IPS-18c (cell line): Measurements from ENCODE around the gene DISC1.
"Not testable (repeated sequence)": the region's sequence is repeated elsewhere in the genome, so short reads cannot be mapped to it uniquely, and the experiment has no call there.

ENCODE experiments used
- H3K4me3 ChIP-seq: 2 replicates; pipeline ENCODE4 v1.7.0; 2013; ENCODE audit warnings: low read depth, mild to moderate bottlenecking, low read length, moderate library complexity; ENCODE audit not compliant: insufficient read depth
- H3K9me3 ChIP-seq: one replicate; pipeline ENCODE4 v1.6.1; 2013; ENCODE audit warnings: mild to moderate bottlenecking, low read length, moderate library complexity; ENCODE audit not compliant: control insufficient read depth, insufficient read depth

The DISC1 gene

DNA sequence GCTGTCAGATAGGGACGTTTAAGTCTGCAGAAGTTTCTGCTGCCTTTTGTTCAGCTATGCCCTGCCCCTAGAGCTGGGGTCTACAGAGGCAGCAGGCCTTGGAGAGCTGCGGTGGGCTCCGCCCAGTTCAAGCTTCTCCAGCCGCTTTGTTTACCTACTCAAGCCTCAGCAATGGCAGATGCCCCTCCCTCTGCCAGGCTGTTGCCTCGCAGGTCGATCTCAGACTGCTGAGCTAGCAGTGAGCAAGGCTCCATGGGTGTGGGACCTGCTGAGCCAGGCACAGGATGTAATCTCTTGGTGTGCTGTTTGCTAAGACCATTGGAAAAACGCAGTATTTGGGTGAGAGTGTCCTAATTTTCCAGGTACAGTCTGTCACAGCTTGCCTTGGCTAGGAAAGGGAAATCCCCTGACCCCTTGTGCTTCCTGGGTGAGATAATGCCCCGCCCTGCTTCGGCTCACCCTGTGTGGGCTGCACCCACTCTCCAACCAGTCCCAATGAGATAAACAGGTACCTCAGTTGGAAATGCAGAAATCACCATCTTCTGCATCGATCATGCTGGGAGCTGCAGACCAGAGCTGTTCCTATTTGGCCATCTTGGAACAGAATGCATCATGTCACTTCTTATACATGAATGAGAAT, 25.2 kb downstream of the DISC1 start:
- H3K9me3 ChIP-seq, H3K4me3 ChIP-seq: not testable (repeated sequence)

DNA sequence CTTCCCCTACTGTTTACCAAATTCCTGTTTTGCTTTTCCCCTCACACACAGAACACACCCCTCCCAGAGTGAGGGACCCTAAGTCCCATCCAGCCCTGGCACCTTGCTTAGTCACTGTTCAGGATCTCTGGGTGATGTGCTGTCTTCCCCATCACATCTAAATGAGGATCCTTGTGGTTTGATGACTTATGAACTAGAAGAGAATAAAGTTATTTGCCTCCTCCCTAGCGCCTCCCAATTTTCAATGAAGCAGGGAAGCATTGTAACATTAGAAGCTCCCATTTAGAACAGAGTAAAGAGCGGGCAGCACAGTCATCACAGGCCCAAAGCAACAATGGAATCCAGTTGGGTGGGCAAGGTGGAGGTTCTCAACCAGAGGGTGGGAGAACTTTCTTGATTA, 27.0 kb downstream of the DISC1 start:
- H3K4me3 ChIP-seq: no peak overlapping the region
- no peaks in the 10 kb centered on the region for H3K9me3 ChIP-seq

DNA sequence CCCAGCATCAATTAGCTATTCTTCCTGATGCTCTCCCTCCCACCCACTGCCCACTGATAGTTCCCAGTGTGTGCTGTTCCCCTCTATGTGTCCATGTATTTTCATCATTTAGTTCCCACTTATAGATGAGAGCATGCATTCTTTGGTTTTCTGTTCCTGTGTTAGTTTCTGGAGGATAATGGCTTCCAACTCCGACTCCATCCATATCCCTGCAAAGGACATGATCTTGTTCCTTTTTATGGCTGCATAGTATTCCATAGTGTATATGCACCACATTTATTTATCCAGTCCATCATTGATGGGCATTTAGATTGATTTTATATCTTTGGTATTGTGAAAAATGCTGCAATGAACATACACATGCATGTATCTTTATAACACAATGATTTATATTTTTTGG, 30.2 kb downstream of the DISC1 start:
- Histone ChIP-seq H3K9me3 (no peaks in the 10 kb centered on the region), H3K4me3 (no peak overlapping the region)

DNA sequence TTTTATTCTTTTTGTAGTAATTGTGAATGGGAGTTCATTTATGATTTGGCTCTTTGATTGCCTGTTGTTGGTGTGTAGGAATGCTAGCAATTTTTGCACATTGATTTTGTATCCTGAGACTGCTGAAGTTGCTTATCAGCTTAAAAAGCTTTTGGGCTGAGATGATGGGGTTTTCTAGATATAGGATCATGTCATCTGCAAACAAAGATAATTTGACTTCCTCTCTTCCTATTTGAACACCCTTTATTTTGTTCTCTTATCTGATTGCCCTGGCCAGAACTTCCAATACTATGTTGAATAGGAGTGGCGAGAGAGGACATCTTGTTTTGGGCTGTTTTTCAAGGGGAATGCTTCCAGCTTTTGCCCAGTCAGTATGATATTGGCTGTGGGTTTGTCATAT, 31.6 kb downstream of the DISC1 start:
- H3K9me3 ChIP-seq, H3K4me3 ChIP-seq: not testable (repeated sequence)

DNA sequence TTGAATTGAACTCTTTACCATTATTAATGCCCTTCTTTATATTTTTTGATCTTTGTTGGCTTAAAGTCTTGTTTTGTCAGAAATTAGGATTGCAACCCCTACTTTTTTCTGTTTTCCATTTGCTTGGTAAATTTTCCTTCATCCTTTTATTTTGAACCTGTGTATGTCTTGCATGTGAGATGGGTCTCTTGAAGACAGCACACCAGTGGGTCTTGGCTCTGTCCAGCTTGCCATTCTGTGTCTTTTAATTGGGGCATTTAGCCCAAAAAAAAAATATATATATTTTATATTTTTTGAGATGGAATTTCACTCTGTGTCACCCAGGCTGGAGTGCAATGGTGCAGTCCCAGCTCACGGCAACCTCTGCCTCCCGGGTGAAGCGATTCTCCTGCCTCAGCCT, 33.6 kb downstream of the DISC1 start:
- Histone ChIP-seq H3K9me3 (peaks cover 3% of the 10 kb centered on the region), H3K4me3 (no peak overlapping the region)

DNA sequence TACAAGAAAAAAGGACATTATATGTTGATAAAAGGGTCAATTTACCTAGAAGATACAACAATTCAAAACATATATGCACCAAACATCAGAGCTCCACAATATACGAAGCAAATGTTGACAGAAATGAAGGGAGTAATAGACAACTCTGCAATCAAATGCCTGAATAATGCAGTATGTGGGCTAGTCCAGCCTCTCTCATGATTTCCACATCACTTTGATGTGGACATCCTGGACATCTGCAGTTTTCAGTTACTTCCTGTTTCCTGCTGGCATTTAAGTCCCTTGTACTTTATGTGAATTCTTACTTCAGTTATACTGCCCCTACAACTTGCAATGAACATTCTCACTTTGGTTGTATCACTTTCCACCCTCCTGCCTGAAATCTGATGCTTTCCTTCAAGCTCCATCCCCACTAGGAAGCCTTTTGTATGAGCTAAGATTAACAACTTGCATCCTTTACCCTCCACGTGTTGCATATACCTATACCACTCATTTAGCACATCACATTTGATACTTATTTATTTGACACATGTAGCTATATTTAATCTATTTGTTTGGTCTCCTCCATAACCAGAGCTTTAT, 36.7 kb downstream of the DISC1 start:
- no peak overlapping the region for H3K4me3 ChIP-seq

DNA sequence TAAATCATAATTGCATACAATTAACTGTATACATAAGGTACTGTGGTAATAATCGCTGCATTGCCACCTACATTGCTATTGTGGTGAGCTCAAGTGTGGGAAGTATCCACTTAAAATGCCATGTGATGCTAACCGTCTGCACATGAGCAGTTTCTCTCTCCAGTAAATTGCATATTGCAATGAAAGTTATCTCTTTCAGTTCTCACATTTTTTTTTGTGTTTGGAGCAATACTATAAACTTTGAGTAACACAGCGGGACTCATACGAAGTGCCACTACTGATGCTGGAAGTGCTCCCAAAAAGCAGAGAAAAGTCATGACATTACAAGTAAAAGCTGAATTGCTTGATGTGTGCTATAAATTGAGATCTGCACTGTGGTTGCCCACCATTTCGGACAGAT, 38.5 kb downstream of the DISC1 start:
- peaks cover 3% of the 10 kb centered on the region for H3K9me3 ChIP-seq
- H3K4me3 ChIP-seq: no peak overlapping the region

More for the DNA sequence above, 36.7 kb downstream of the DISC1 start:
- H3K9me3 ChIP-seq: peaks cover 3% of the 10 kb centered on the region

DNA sequence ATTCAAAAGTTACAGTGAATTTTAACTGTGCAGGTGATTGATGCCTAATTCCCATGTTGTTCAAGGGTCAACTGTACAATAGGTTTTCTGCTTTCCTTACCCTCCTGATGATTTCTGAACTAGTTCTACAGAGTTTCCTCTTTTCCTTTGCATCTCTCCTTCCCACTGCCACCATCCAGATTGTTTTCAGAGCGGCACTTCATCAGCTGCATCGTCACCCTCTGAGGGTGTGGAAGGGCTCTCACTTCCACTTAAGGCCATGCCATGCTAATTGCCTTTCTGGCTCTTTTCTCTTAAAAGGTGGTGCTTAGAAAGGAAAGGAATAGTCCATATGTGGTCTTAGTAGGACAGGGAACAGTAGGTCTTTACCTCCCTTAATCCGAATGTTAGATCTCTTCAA, 39.1 kb downstream of the DISC1 start:
- H3K9me3 ChIP-seq: peaks cover 3% of the 10 kb centered on the region
- H3K4me3 ChIP-seq: no peak overlapping the region

DNA sequence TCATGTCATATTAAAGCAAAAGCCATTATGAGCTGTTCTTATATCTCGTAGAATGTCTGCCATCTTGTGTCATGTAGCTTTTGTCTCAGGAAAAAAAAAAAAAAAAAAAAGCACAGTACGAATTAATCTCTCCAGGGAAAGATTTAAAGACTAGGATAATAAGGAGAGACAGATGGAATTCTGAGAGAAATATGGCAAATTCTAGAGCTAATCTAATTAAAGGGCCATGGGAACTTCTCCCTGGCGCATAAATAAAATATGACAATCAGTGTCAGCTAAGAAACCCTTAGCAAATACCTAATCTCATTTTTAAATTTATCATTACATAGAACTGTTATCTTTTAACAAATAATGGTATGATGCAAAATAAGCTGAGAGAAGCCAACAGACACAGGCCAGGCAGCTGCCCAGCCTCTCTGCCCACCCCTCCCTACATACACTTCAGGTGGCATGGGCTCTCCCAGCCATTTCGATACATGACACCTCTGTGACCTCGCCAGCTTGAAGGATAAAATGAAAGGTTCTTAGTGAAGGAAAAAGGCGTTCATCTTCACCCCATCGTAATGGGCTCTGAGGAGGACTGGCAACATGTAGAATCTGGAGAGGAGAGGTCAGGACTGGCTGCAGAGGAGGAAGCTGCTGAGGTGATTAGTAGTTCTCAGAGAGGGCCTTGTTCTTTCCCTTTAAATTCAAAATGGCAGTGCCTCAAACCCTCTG, 39.8 kb downstream of the DISC1 start:
- no peak overlapping the region for H3K4me3 ChIP-seq

DNA sequence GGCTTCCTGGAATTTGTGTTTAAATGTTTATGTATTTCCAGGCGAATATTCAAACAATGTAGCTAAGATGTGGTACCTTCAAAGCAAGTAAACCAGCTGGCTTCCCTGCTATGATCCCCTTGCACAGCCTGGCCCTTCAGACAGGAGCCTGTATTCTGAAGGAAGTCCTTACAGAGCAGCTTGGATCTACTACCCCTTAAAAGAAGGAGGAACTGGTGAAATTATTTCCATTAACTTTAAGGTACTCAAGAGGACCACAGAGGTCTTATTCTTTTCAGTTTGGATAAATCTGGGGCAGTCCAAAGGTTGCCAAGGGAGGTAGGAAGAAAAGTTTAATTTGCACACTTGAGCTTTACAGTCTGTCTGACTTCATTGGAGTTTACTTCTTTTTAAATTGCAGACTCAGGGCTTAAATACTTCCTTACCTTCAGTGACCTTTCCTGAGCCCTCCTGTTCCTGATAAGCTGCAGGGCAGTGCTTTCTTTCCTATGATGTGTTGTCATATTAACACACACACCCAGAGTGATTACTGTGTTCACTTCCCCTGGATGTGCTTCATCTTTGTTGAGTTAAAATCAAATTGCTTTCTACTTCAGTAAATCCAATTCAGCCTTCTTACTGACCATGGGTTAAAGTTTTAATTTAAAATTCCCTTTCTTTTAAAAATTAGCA, 40.5 kb downstream of the DISC1 start:
- Histone ChIP-seq H3K9me3 (peaks cover 3% of the 10 kb centered on the region), H3K4me3 (no peak overlapping the region)

More for the DNA sequence above, 39.8 kb downstream of the DISC1 start:
- H3K9me3 ChIP-seq: peaks cover 3% of the 10 kb centered on the region

DNA sequence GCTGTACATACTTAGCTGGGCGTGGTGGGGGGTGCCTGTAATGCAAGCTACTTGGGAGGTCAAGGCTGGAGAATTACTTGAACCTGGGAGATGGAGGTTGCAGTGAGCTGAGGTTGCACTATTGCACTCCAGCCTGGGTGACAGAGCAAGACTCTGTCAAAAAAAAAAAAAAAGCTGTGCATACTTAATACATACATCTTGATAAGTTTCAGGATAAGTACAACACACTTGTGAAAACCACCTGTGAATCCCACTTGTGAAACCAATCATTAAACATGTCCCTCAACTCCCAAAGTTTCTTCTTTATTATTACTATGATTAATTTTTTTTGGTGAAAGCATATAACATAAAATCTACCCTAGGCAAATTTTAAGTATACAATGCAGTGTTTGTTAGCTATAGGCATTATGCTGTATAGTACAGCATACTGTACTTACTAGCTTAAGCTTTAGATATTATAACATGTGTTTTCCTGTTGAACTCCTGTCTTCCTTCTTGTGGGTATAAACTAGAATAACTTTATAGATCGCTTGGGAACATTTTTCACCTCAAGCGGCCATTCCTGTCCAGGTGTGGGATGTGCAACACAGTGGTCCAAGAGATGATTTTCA, 41.4 kb downstream of the DISC1 start:
- no peaks in the 10 kb centered on the region for H3K9me3 ChIP-seq
- H3K4me3 ChIP-seq: no peak overlapping the region

DNA sequence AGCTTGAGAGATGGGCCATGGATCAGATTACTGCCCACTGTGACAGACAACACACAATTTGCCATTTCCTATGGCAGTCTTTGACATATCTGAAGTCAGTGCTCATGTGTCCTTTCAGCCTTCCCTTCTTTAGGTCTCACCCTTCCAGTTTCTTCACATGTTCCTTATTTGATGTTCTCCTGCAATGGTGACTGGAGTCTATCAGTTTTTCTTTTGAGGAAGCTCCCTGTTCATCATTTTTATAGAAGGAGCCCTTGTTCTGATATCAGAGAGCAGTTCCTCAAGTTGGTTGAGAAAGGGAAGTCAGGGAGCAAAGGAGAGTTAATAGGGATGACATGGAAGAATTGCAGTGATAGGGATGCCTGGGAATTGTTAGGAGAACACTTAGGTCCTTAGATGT, 42.2 kb downstream of the DISC1 start:
- no peaks in the 10 kb centered on the region for H3K9me3 ChIP-seq
- no peak overlapping the region for H3K4me3 ChIP-seq

DNA sequence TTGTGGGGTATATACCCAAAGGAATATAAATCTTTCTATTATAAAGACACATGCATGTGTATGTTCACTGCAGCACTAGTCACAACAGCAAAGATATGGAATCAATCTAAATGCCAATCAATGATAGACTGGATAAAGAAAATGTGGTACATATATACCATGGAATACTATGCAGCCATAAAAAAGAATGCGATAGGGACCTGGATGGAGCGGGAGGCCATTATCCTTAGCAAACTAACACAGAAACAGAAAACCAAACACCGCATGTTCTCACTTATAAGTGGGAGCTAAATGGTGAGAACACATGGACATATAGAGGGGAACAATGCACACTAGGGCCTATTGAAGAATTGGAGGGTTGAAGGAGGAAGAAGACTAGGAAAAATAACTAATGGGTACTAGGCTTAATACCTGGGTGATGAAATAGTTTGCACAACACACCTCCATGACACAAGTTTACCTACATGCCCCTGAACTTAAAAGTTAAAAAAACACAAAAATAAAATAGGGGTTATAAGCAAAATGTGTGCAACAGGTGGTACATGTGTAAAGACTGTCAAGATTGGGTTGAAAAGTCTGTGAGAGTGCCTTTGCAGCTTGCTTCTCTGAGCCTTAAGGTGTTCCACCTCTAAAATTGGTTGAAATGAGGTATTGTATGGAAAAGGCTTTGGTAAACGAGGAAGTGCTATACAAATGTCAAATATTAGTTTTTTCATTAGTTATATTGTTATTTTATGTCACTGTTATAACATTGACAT, 43.5 kb downstream of the DISC1 start:
- H3K9me3 ChIP-seq, H3K4me3 ChIP-seq: not testable (repeated sequence)

DNA sequence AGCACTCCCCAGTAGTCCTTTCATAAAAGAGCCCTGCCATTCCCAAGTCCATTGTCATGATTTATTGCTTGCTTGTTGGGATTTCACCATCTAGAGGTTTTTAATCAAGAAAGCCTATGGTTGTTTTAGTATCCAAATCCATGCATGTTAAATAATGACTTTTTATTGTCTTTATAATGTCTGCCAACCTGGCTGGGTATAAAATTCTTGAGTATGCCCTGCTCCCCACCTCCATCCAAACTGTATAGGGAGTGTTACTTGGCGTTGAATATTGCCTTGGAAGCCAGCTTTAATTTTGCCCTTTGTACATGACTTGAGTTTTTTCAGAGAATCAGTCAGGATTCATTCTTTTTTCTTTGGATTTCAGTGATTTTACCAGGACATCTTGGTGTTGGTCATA, 44.2 kb downstream of the DISC1 start:
- Histone ChIP-seq H3K9me3 (no peaks in the 10 kb centered on the region), H3K4me3 (no peak overlapping the region)

DNA sequence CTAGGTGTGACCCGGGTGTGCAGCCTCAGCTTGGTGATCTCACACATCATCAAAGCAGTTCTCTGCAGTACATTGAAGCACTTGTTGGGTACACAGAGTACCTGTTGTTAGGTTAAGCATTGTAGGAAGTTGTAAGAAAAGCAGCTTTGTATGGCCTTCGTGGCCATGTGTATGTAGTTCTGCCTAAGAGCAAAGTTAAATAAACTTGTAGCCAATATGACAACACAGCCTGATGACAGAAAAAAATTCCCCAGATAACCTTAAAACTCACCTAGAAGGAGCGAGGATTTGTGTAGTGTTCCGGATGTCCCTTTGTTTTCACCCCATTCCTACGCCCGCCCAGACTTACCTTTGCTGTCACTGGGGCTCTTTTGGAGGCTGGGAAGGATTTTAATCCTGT, 48.0 kb downstream of the DISC1 start:
- Histone ChIP-seq H3K4me3 (no peak overlapping the region), H3K9me3 (peaks cover 2% of the 10 kb centered on the region)

DNA sequence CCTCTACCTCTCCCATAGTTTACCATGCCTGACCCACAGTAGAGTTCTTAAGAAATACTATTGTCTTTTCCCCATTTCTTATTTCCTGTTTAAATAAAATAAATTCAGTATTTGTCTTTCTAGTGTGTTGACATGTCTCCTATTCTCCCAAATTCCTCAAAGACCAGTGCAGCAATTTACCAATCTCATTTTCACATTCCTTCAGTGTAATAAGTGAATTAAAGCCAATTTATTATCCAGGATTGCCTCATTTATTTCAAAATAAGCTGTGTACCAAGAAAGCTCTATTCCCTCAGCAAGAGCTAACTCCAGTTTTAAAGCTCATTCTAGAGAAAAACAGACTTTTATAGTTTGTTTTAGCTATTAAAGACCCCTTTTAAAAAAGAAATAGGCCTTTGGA, 49.9 kb downstream of the DISC1 start:
- no peak overlapping the region for H3K4me3 ChIP-seq
- H3K9me3 ChIP-seq: peaks cover 2% of the 10 kb centered on the region

DNA sequence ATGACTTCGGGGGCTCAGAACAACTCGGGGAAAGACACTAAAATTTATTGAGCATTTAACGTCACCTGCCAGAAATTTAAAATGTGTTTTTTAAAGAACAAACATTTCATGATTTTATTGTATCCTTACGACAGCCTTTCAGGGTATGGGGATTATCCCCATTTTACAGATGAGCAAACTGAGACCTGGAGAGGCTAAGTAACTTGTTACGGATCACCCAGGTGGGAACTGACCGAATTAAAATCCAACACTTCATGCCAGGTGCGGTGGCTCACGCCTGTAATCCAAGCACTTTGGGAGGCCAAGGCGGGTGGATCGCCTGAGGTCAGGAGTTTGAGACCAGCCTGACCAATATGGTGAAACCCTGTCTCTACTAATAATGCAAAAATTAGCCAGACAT, 50.9 kb downstream of the DISC1 start:
- H3K9me3 ChIP-seq: peaks cover 2% of the 10 kb centered on the region
- H3K4me3 ChIP-seq: no peak overlapping the region
